OCI-LY7 (cell line): ENCODE data around the gene SOD3. TPM values are rescaled to one million over a fixed set of nuclear protein-coding genes. Genes with fewer than 3 reads are reported as not detected.

Experiments
- BruUV-seq: library from RNA; stranded (reverse); fragments of 400-500 nt; replicated peaks from 2 replicates; lab custom pipeline; 2021; lab: Mats Ljungman, UMichigan
- CTCF ChIA-PET: fragments of 300-600 bp; sonication (Branson Sonifier 250); formaldehyde crosslinking; loops from one replicate; lab custom pipeline; 2022; ENCODE audit warnings: antibody characterized with exemption; ENCODE audit not compliant: unreplicated experiment; lab: Charles Lee
- POLR2A ChIA-PET: fragments of 300-600 bp; sonication (Branson Sonifier 250); formaldehyde crosslinking; loops from one replicate; lab custom pipeline; 2022; ENCODE audit warnings: antibody characterized with exemption; lab: Charles Lee
- DNase-seq: peaks from one replicate; pipeline ENCODE4 v3.0.0-alpha.2; 2015; ENCODE audit warnings: low spot score
- H2AFZ ChIP-seq: fragments of 200-600 bp; sonication (generic), shearing (Covaris generic); 2 replicates; pipeline ENCODE4 v1.6.1; 2014; ENCODE audit warnings: mild to moderate bottlenecking, antibody characterized with exemption, low read length, moderate library complexity
- H3K27ac ChIP-seq: fragments of 200-600 bp; sonication (generic); 2 replicates; pipeline ENCODE4 v1.5.1; 2014; ENCODE audit warnings: mixed run types, low read depth, mild to moderate bottlenecking, moderate library complexity, low read length, inconsistent platforms; ENCODE audit not compliant: poor library complexity, severe bottlenecking
- H3K36me3 ChIP-seq: fragments of 200-600 bp; sonication (generic); 2 replicates; pipeline ENCODE4 v1.6.1; 2014; ENCODE audit warnings: mild to moderate bottlenecking, antibody characterized with exemption, low read length, moderate library complexity, mixed read lengths; ENCODE audit not compliant: insufficient read depth
- H3K4me1 ChIP-seq: fragments of 200-600 bp; sonication (generic); 2 replicates; pipeline ENCODE4 v1.5.1; 2014; ENCODE audit warnings: mild to moderate bottlenecking, low read length; ENCODE audit not compliant: insufficient read depth, poor library complexity, severe bottlenecking
- H3K4me2 ChIP-seq: fragments of 200-600 bp; sonication (generic); 2 replicates; pipeline ENCODE4 v1.6.1; 2014; ENCODE audit warnings: mild to moderate bottlenecking, low read length
- H3K4me3 ChIP-seq: fragments of 200-600 bp; sonication (generic); 2 replicates; pipeline ENCODE4 v1.5.1; 2014; ENCODE audit warnings: mild to moderate bottlenecking, low read depth, low read length; ENCODE audit not compliant: poor library complexity, severe bottlenecking
- H3K79me2 ChIP-seq: fragments of 200-600 bp; sonication (generic); 2 replicates; pipeline ENCODE4 v1.6.1; 2016; ENCODE audit warnings: low read depth, mild to moderate bottlenecking, low read length, moderate library complexity, mixed read lengths; ENCODE audit not compliant: insufficient read depth
- H3K9me2 ChIP-seq: fragments of 200-600 bp; sonication (generic); 2 replicates; pipeline ENCODE4 v1.6.1; 2016; ENCODE audit warnings: mild to moderate bottlenecking, low read length, mixed read lengths; ENCODE audit not compliant: insufficient read depth
- H3K9me3 ChIP-seq: fragments of 200-600 bp; sonication (generic); 2 replicates; pipeline ENCODE4 v1.6.1; 2014; ENCODE audit warnings: mild to moderate bottlenecking, mixed run types, low read length, mixed read lengths
- H4K20me1 ChIP-seq: fragments of 200-600 bp; sonication (generic); 2 replicates; pipeline ENCODE4 v1.6.1; 2014; ENCODE audit warnings: mild to moderate bottlenecking, antibody characterized with exemption, low read length, moderate library complexity, mixed read lengths; ENCODE audit not compliant: insufficient read depth
- CTCF ChIP-seq: fragments of 200-600 bp; sonication (generic); conservative IDR thresholded peaks from 2 replicates; pipeline ENCODE4 v1.5.1; 2014; ENCODE audit warnings: mild to moderate bottlenecking, antibody characterized with exemption, low read length, moderate library complexity, mixed read lengths
- EZH2phosphoT487 ChIP-seq: fragments of 200-600 bp; sonication (generic); IDR thresholded peaks from 2 replicates; pipeline ENCODE4 v1.6.1; 2018; ENCODE audit warnings: low read depth, borderline replicate concordance, mild to moderate bottlenecking, mixed run types, antibody characterized with exemption, low read length, moderate library complexity, mixed read lengths
- intact Hi-C: fragments of 100-400 bp; cut with micrococcal nuclease; formaldehyde crosslinking; loops from one replicate; pipeline ENCODE4 v1.10.0; 2022; ENCODE audit not compliant: unreplicated experiment
- total RNA-seq, 2 experiments: library from RNA; depleted of rRNA in 1 of 2; stranded (reverse); fragments of >200 nt in 1 of 2; shearing (Covaris generic) in 1 of 2; gene quantifications; 2 replicates each; pipeline ENCODE4 v1.2.3, GENCODE V29; 2014 to 2022

Gene SOD3
- total RNA-seq, 2 experiments from 2014 or later, result not detected

- Histone ChIP-seq H3K27ac (no peak overlapping the region), H3K9me2 (no peaks in the 10 kb centered on the region), H3K9me3 (no peaks in the 10 kb centered on the region), H2AFZ (no peak overlapping the region), H4K20me1 (no peaks in the 10 kb centered on the region), H3K4me1 (no peaks in the 10 kb centered on the region), H3K36me3 (no peaks in the 10 kb centered on the region), H3K4me2 (no peak overlapping the region), H3K4me3 (no peak overlapping the region), H3K79me2 (no peaks in the 10 kb centered on the region)
- TF ChIP-seq CTCF (no peak), EZH2phosphoT487 (no peak)
- DNase-seq, result no peak
- CTCF ChIA-PET, result no interaction called here
- POLR2A ChIA-PET, result no interaction called here
- BruUV-seq, result no TSS peak
- intact Hi-C loops, result no loop called here
Measured at GRCh38 chr4:24748023-24748422, 47.4 kb upstream of the SOD3 start.

DNA sequence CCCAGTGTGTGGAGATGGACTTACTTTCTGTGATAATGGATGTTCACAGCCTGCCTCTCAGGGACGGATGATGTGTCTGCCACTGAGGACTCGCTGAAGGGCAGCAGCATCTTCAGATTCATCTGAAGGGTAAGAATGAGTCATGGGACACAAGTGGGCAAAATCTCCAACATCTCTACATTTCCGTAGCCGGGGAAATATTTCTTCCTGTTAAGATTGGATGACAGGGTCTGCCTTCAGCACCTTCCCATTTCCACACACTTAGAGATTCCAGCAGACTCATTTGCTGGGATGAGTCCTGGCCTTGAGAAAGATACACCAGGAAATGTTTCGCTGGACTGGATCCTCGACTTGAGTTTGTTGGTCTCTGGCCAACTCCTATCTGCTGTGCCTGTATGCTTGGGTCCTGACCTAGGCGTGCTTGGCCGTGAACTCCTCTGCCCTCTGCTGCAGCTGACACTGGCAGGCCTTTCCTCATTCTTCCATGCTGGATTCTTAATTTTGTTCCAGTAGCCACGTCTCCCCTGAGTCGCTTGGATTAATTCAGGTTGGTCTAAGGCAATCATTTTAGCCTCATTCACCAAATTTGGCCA, 46.5 kb upstream of the SOD3 start:
- Histone ChIP-seq H3K4me3 (no peak overlapping the region), H3K4me2 (no peak overlapping the region), H3K79me2 (no peaks in the 10 kb centered on the region), H3K27ac (no peak overlapping the region), H2AFZ (no peak overlapping the region), H3K4me1 (no peaks in the 10 kb centered on the region), H3K36me3 (no peaks in the 10 kb centered on the region), H3K9me2 (no peaks in the 10 kb centered on the region), H3K9me3 (no peaks in the 10 kb centered on the region), H4K20me1 (no peaks in the 10 kb centered on the region)
- CTCF ChIA-PET, result no interaction called here
- POLR2A ChIA-PET, result no interaction called here
- BruUV-seq, result no TSS peak
- TF ChIP-seq EZH2phosphoT487, result no peak
- no peak for TF ChIP-seq CTCF
- no peak for DNase-seq
- intact Hi-C loops, result no loop called here

GRCh38 chr4:24750106-24750505, 45.3 kb upstream of the SOD3 start:
- Histone ChIP-seq H4K20me1 (no peaks in the 10 kb centered on the region), H3K79me2 (no peaks in the 10 kb centered on the region), H3K36me3 (no peaks in the 10 kb centered on the region), H3K4me1 (no peaks in the 10 kb centered on the region), H3K9me2 (no peaks in the 10 kb centered on the region), H3K4me2 (no peak overlapping the region), H3K4me3 (no peak overlapping the region), H2AFZ (no peak overlapping the region), H3K9me3 (no peaks in the 10 kb centered on the region), H3K27ac (no peak overlapping the region)
- no TSS peak for BruUV-seq
- TF ChIP-seq CTCF, result no peak
- TF ChIP-seq EZH2phosphoT487, result no peak
- ChIA-PET POLR2A (no interaction called here), CTCF (no interaction called here)
- intact Hi-C loops, result no loop called here
- no peak for DNase-seq
